ENCODE data around the gene JAKMIP2.

Gene JAKMIP2

GRCh38 chr5:147693233-147693632, 89.3 kb downstream of the JAKMIP2 start:
- DNase-seq, result no peak

- no peak for DNase-seq
These were observed 91.4 kb downstream of the JAKMIP2 start for GRCh38 chr5:147691130-147691529.

DNA sequence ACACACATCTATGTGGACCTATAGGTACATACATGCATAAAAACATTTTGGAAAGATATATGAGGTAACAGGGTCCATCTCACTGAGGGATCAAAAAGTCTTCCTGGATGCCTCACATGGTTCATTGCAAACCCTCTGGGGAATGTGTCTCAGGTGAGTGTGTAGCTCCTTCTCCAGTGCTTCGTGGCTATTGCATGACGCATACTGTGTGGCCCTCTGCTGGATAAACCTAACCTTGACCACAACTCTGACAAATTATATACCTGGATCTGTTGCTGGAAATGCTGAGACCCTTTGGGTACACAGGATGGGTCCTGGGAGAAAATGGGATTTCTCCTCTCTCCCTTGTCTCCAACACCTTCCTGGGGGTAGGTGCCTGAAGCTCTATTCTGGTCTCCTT, 91.9 kb downstream of the JAKMIP2 start:
- DNase-seq, result no peak

- DNase-seq, result no peak
These were observed 93.1 kb downstream of the JAKMIP2 start for GRCh38 chr5:147689426-147689825.

GRCh38 chr5:147688656-147689356, 93.7 kb downstream of the JAKMIP2 start:
- peak; percentile 75 for DNase-seq

GRCh38 chr5:147687118-147687517, 95.4 kb downstream of the JAKMIP2 start:
- no peak for DNase-seq

- no peak for DNase-seq
These were observed 96.1 kb downstream of the JAKMIP2 start for GRCh38 chr5:147686421-147686820.

GRCh38 chr5:147685993-147686392, 96.5 kb downstream of the JAKMIP2 start:
- DNase-seq, result no peak

DNA sequence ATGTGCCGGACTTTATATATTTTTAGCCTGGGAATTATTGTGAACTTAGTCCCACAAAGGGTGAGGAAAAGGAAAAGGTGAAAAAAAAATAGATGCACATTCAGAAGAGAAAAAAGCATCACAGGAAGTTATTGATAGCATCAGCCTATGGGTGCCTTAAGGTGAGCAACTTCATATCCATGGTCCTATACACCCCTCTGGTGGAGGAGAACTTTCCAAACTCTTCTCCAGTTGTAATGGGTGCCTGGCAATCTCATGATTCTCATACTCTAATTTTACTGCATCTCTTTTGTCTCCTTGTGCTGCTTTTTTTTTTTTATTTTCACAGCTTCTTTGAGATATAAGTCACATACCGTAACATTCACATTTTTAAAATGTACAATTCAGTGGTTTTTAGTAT, 107.4 kb downstream of the JAKMIP2 start:
- no peak for DNase-seq

DNA sequence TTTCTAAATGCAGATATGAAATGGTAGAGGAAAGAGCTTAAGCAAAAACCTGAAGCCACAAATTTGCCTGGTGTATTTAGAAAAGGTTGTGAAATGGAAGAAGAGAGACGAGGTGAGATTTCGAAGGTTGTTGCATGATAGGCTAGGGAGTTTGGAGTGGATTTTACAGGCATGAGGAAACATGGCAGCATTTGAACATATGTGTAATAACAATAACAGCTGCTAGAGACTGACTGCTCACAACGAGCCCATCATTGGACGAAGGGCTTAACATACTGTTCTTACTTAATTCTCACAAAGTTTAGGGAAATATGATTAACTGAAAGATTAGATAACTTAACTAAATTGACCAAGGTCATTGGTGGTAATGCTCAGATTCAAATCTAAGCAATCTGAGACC, 108.1 kb downstream of the JAKMIP2 start:
- DNase-seq, result no peak

- DNase-seq, result no peak
These were observed 108.7 kb downstream of the JAKMIP2 start for GRCh38 chr5:147673791-147674190.

DNA sequence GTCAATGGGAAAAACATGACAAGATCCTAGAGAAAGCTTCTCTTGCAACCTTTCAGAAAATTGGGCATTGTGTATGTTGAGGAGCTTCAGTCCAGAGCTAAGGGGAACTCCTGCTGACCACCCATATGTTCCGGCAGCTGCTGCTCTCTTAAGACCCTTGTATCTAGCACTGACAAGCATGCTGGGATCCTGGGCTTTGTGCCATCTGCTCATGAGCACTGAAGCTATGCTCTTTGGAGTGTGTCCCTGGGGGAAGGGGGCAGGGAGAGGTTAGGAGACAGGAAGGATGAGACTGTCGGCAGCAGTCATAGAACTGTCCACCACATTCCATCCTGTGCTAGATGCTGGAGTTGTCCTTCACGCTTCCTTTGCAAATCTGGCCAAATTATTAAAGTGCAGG, 109.3 kb downstream of the JAKMIP2 start:
- peak; percentile 65 for DNase-seq

DNA sequence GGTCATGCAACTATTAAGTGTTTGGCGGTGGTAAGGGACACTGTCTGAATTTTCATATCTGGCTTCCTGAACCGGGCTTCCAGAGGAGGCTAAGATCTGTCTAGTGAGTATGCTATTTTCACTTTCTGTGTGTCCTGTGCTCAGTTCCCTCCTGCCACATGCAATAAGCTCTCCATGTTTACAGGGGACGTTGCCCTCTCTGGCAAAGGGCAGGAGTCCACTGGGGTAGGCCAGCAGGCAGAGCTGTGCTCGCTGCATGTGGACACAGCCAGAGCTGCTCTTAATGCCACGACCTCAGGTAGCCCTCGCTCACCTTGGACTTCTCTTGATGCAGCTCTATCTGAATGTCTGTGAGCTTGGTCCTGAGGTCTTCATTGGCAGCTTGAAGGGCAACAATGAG, 111.2 kb downstream of the JAKMIP2 start:
- DNase-seq, result no peak

DNA sequence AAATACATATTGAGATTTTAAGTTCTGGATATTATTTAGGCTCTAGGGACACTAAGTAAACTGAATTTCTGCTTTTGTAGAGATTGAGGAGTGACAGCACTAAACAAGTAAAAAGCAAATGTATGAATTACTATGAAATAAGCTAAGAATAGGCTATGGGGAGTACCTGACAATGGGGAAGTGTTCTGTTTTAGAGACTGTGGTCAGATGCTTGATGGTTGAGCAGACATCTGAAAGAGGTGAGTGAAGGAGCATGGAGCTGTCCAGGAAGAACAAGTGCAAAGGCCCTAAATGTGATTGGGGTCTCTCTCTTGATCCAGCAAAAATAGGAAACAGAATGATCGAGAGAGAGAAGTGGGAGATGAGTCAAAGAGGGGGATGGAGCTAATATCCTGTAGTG, 111.7 kb downstream of the JAKMIP2 start:
- DNase-seq, result no peak

DNA sequence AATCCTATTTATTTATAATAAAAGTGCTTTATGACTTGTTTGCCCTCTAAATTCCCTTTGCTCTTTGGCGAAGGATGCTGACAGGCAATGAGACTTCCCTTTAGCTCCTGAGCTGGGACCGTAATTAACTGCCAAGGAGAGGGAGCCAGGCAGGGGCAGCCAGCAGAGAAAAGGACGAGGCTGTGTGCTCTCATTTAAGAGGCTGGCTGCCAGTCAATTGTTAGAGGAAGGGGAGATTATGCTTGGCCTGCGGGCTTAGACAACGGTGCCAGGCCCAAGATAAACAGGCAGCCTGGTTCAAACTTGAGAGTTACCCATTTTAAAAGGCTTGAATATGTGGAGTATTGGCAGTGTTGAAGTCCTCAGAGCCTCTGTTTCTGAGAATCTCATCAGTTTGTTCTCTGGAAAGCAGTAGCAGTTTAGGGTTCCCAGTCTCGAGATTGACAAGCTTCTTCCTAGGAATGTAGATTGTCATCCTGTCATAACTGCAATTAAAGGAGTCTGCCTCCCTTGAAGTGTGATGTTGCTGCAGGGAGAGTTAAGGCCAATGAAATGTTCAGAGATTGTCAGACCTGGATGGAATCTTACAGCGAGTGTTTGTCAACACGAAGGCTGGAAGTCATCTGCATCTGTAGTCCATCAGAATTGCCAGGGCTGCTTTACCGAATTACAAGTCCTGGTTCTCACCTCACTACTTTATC, 113.2 kb downstream of the JAKMIP2 start:
- DNase-seq, result peak; percentile 36

DNA sequence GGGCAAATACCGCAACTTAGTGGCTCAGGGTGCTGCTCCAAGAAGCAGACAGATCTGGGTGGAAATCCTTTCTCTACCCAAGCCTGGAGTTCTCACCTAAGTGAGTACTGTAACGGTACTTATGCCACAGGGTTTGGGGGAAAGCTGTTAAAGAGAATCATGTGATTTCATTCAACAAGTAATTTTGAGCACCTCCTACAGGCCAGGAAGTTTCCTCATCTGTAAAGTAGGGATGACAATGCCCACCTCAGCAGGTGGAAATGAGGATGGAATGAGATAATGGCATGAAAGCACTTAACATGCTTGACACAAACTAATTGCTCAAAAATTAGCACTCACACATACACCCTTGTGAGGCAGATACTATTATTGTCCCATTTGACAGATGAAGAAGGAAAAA, 114.1 kb downstream of the JAKMIP2 start:
- DNase-seq, result no peak

GRCh38 chr5:147667363-147667762, 115.2 kb downstream of the JAKMIP2 start:
- DNase-seq, result no peak

GRCh38 chr5:147666419-147666818, 116.1 kb downstream of the JAKMIP2 start:
- DNase-seq, result no peak

DNA sequence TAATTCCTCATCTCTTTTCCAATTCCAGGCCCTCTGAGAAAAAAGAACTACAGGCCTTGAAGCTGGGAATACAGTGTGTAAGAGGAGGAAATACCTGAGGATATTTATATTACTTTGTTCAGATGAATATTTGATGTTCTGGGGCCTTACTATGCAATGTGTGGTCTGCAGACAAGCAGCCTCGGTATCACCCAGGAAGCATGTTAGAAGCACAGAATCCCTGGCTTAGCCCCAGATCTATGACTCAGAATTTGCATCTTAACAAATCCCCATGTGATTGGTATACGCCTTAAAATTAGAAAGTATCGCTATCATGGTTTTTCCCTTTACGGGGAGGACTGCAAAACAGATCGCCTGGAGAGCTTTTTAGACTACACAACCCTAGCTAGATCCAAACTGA, 121.0 kb downstream of the JAKMIP2 start:
- no peak for DNase-seq

GRCh38 chr5:147659166-147659929, 123.2 kb downstream of the JAKMIP2 start:
- DNase-seq, result no peak

DNA sequence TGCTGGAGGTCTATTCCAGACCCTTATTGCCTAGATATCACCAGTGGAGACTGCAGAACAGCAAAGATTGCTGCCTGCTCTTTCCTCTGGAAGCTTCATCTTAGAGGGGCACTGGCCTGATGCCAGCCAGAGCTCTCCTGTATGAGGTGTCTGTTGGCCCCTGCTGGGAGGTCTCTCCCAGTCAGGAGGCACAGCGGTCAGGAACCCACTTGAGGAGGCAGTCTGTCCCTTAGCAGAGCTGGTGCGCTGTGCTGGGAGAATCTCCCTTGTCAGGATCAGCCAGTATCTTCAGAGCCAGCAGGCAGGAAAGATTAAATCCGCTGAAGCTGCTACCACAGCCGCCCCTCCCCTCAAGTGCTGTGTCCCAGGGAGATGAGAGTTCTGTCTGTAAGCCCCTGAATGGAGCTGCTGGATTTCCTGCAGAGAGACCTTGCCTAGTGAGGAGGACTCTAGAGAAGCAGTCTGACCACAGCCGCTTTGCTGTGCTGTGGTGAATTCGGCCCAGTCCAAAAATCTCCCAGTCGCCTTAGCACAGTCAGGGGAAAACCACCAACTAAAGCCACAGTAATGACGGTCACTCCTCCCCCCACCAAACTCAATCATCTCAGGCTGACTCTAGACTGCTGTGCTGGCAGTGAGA, 124.1 kb downstream of the JAKMIP2 start:
- DNase-seq, result peak; percentile 27

DNA sequence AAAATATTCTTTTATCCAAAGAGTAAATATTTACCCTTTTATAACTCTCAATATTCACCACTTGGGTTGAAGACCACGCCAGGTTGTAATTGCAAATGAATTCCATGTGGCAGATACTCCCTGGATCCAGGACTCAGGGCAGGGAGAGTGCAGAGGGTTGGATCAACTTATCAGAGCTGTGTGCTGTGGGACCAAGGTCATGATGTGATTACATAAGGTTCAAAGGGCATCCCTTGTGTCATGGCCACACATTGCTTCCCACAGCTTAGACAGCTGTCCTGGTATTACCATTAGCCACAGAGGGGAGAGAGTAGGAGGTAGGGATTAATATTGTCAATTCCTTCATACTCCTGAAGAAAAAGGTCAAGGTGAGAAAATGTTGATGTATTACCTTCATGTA, 133.9 kb downstream of the JAKMIP2 start:
- DNase-seq, result no peak

GRCh38 chr5:147645197-147645596, 137.3 kb downstream of the JAKMIP2 start:
- no peak for DNase-seq
